ENCODE measurements around the gene VPS37D. TPM values are rescaled to one million over a fixed set of nuclear protein-coding genes. Genes with fewer than 3 reads are reported as not detected.

Gene VPS37D
- total and polyA plus RNA-seq, 10 of the 15 experiments (the other 5 are each of a cell fraction or from before 2014, with no cell fraction given), result 0.10 to 0.45 (median 0.16) TPM; not detected in 6

DNA sequence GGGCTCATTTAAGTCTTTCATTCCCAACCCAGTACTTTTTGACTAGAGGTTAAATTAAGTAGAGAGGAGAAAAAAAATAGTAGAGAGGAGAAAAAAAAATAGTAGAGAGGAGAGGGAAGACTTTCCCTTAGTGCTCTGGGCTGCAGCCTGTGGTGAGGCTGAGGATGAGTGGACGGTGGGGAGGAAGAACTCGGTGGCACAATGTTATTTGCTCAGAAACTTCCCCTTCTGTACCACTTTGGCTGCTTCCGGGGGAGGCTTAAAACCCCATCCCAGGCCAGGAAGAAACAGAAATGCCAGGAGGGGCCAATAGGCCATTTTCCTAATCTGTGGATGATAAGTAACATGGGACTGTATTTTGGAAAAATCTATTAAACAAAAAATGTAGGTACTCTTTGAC lies 28.7 kb upstream of the VPS37D start:
- POLR2A ChIA-PET, result no interaction called here
- BruUV-seq (replicated peaks), result no TSS peak
- Histone ChIP-seq H3K9ac (ENCODE audit: control insufficient read depth, insufficient read depth, low read length) (no peak overlapping the region), H3K27me3 (replicated peaks in 1 of 2; ENCODE audit: control insufficient read depth in 2 of 2, insufficient read depth in 2 of 2, low read length in 1 of 2) (peaks cover 0 to 1% of the 10 kb centered on the region in 2 experiments; a peak in 1 of 4 replicates), H4K20me1 (ENCODE audit: control insufficient read depth, insufficient read depth) (no peaks in the 10 kb centered on the region), H2AFZ (ENCODE audit: control insufficient read depth, low read depth, low read length) (no peak overlapping the region), H3K4me2 (ENCODE audit: control insufficient read depth, insufficient read depth) (no peak overlapping the region), H3K9me3 (replicated peaks; ENCODE audit: control insufficient read depth, insufficient read depth, low read length) (peaks cover 5% of the 10 kb centered on the region; the same call in 1 of the 3 replicates), H3K36me3 (ENCODE audit: control insufficient read depth in 2 of 2, insufficient read depth in 2 of 2, low read length in 1 of 2) (no peaks in the 10 kb centered on the region), H3K79me2 (ENCODE audit: control insufficient read depth, insufficient read depth, low read length) (no peaks in the 10 kb centered on the region), H3K4me3 (no peak overlapping the region), H3K4me1 (ENCODE audit: control insufficient read depth, insufficient read depth, low read length) (no peaks in the 10 kb centered on the region), H3K27ac (ENCODE audit: control insufficient read depth, insufficient read depth) (no peak overlapping the region)
- no peak for ATAC-seq
- CTCF ChIA-PET, result no interaction called here
- in situ Hi-C loops (cut with MboI) (no loop called here), intact Hi-C loops (cut with micrococcal nuclease; ENCODE audit: unreplicated experiment) (no loop called here)
- WGBS (ENCODE audit: insufficient coverage, insufficient replicate concordance, low lambda C conversion rate, missing lambda C conversion rate), result 8% methylated on average over 3 of the region's 3 CpGs
- RAD21 ChIA-PET (ENCODE audit: unreplicated experiment), result no interaction called here
- TF ChIP-seq, protein P1, sequence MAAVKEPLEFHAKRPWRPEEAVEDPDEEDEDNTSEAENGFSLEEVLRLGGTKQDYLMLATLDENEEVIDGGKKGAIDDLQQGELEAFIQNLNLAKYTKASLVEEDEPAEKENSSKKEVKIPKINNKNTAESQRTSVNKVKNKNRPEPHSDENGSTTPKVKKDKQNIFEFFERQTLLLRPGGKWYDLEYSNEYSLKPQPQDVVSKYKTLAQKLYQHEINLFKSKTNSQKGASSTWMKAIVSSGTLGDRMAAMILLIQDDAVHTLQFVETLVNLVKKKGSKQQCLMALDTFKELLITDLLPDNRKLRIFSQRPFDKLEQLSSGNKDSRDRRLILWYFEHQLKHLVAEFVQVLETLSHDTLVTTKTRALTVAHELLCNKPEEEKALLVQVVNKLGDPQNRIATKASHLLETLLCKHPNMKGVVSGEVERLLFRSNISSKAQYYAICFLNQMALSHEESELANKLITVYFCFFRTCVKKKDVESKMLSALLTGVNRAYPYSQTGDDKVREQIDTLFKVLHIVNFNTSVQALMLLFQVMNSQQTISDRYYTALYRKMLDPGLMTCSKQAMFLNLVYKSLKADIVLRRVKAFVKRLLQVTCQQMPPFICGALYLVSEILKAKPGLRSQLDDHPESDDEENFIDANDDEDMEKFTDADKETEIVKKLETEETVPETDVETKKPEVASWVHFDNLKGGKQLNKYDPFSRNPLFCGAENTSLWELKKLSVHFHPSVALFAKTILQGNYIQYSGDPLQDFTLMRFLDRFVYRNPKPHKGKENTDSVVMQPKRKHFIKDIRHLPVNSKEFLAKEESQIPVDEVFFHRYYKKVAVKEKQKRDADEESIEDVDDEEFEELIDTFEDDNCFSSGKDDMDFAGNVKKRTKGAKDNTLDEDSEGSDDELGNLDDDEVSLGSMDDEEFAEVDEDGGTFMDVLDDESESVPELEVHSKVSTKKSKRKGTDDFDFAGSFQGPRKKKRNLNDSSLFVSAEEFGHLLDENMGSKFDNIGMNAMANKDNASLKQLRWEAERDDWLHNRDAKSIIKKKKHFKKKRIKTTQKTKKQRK (IDR thresholded peaks at IDR 0.05; ENCODE audit: low read depth, low read length), result no peak
- TF ChIP-seq PML (IDR thresholded peaks at IDR 0.05; ENCODE audit: low read length), result no peak
- DNase-seq (ENCODE audit: low read depth, low spot score), result no peak
- no peak for FAIRE-seq
- SMC1A ChIA-PET (ENCODE audit: uncharacterized antibody, unreplicated experiment), result interaction anchor here (0.6 kb wide), 1 partner anchor 21 kb away, joined by 3 read pairs; no protein-coding TSS in a partner anchor

DNA sequence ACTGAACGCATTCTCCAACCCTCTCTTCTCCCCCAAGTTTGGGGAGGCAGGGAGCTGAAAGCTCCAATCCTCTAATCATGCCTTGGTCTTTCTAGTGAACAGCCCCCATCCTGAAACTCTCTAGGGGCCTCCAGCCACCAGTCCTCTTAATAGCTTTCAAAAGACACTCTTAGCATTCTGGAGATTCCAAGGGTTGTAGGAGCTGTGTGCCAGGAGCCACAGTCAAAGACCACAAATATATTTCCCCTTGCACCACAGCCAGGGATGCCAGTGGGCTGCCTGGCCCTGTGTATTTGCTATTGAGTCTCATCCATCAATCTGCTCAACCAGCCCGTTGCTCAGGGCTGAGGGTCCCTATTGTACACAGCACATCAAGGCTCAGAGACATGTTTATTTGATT lies 24.8 kb upstream of the VPS37D start:
- BruUV-seq (replicated peaks), result no TSS peak
- Histone ChIP-seq H3K36me3 (ENCODE audit: control insufficient read depth in 2 of 2, insufficient read depth in 2 of 2, low read length in 1 of 2) (no peaks in the 10 kb centered on the region), H3K9me3 (replicated peaks; ENCODE audit: control insufficient read depth, insufficient read depth, low read length) (peaks cover 5% of the 10 kb centered on the region; the same call in 1 of the 3 replicates), H4K20me1 (ENCODE audit: control insufficient read depth, insufficient read depth) (no peaks in the 10 kb centered on the region), H3K27ac (ENCODE audit: control insufficient read depth, insufficient read depth) (no peak overlapping the region), H3K9ac (ENCODE audit: control insufficient read depth, insufficient read depth, low read length) (no peak overlapping the region), H3K4me1 (ENCODE audit: control insufficient read depth, insufficient read depth, low read length) (no peaks in the 10 kb centered on the region), H3K79me2 (ENCODE audit: control insufficient read depth, insufficient read depth, low read length) (no peaks in the 10 kb centered on the region), H3K27me3 (replicated peaks in 1 of 2; ENCODE audit: control insufficient read depth in 2 of 2, insufficient read depth in 2 of 2, low read length in 1 of 2) (peaks cover 0 to 11% of the 10 kb centered on the region in 2 experiments), H2AFZ (ENCODE audit: control insufficient read depth, low read depth, low read length) (no peak overlapping the region), H3K4me3 (no peak overlapping the region), H3K4me2 (ENCODE audit: control insufficient read depth, insufficient read depth) (no peak overlapping the region)
- in situ Hi-C loops (cut with MboI) (no loop called here), intact Hi-C loops (cut with micrococcal nuclease; ENCODE audit: unreplicated experiment) (no loop called here)
- RAD21 ChIA-PET (ENCODE audit: unreplicated experiment), result no interaction called here
- FAIRE-seq (no peak), ATAC-seq (no peak), DNase-seq (ENCODE audit: low read depth, low spot score) (no peak)
- CTCF ChIA-PET, result interaction anchor here (1.2 kb wide), 1 partner anchor 36 kb away, joined by 3 read pairs; no protein-coding TSS in a partner anchor
- SMC1A ChIA-PET (ENCODE audit: uncharacterized antibody, unreplicated experiment), result no interaction called here
- POLR2A ChIA-PET, result interaction anchor here (0.5 to 0.7 kb wide), 3 partner anchors 9 to 65 kb away, joined by 3 to 5 read pairs (median 3); no protein-coding TSS in a partner anchor
- 43% methylated on average over 2 of the region's 2 CpGs for WGBS (ENCODE audit: insufficient coverage, insufficient replicate concordance, low lambda C conversion rate, missing lambda C conversion rate)
- TF ChIP-seq, protein P2, sequence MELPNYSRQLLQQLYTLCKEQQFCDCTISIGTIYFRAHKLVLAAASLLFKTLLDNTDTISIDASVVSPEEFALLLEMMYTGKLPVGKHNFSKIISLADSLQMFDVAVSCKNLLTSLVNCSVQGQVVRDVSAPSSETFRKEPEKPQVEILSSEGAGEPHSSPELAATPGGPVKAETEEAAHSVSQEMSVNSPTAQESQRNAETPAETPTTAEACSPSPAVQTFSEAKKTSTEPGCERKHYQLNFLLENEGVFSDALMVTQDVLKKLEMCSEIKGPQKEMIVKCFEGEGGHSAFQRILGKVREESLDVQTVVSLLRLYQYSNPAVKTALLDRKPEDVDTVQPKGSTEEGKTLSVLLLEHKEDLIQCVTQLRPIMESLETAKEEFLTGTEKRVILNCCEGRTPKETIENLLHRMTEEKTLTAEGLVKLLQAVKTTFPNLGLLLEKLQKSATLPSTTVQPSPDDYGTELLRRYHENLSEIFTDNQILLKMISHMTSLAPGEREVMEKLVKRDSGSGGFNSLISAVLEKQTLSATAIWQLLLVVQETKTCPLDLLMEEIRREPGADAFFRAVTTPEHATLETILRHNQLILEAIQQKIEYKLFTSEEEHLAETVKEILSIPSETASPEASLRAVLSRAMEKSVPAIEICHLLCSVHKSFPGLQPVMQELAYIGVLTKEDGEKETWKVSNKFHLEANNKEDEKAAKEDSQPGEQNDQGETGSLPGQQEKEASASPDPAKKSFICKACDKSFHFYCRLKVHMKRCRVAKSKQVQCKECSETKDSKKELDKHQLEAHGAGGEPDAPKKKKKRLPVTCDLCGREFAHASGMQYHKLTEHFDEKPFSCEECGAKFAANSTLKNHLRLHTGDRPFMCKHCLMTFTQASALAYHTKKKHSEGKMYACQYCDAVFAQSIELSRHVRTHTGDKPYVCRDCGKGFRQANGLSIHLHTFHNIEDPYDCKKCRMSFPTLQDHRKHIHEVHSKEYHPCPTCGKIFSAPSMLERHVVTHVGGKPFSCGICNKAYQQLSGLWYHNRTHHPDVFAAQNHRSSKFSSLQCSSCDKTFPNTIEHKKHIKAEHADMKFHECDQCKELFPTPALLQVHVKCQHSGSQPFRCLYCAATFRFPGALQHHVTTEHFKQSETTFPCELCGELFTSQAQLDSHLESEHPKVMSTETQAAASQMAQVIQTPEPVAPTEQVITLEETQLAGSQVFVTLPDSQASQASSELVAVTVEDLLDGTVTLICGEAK (IDR thresholded peaks at IDR 0.05; ENCODE audit: borderline replicate concordance), result no peak
- no peak for TF ChIP-seq TCF12 (IDR thresholded peaks at IDR 0.05; ENCODE audit: low read depth, low read length)
- TF ChIP-seq POU2F2 (IDR thresholded peaks at IDR 0.05; ENCODE audit: borderline replicate concordance, low read depth, low read length), result no peak
- TF ChIP-seq, protein P3, sequence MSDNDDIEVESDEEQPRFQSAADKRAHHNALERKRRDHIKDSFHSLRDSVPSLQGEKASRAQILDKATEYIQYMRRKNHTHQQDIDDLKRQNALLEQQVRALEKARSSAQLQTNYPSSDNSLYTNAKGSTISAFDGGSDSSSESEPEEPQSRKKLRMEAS (IDR thresholded peaks at IDR 0.05; ENCODE audit: low read depth, low read length), result no peak
- no peak for TF ChIP-seq MTA2 (IDR thresholded peaks at IDR 0.05; ENCODE audit: low read depth)

All from GM12878 (cell line).